GM12873 (cell line): ENCODE data around the gene ACAD10.
A peak's percentile ranks its signal among the peaks of the same experiment; 100 is the strongest.

Experiments
- TF ChIP-seq, protein P1 (sequence below): IDR thresholded peaks from 2 replicates; pipeline ENCODE4 v1.5.1; 2012; ENCODE audit warnings: low read depth, mild to moderate bottlenecking, moderate library complexity, low read length, control low read depth; ENCODE audit not compliant: insufficient read depth; ENCODE audit errors: missing control alignments

Gene ACAD10

DNA sequence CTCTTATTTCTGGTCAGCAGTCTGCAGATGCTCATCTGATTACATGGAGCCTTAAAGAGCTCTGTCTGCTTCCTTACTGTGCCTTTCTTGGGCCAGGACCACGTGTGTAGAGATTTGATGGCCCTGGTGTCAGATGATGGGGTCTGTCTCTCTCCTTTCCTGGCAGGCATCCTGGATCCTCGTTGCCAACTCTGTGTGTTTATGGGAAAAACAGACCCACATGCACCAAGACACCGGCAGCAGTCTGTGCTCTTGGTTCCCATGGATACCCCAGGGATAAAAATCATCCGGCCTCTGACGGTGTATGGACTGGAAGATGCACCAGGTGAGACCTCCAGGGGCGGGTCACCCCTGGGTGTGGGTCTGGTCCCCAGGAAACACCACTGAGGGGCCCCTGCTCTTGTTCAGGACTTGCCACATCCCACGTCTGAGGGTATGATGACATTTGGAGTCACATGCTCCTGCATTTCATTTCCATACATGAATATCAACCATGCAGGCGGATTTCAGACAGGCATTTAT is 62.4 kb downstream of the ACAD10 start:
- TF ChIP-seq, protein P1, sequence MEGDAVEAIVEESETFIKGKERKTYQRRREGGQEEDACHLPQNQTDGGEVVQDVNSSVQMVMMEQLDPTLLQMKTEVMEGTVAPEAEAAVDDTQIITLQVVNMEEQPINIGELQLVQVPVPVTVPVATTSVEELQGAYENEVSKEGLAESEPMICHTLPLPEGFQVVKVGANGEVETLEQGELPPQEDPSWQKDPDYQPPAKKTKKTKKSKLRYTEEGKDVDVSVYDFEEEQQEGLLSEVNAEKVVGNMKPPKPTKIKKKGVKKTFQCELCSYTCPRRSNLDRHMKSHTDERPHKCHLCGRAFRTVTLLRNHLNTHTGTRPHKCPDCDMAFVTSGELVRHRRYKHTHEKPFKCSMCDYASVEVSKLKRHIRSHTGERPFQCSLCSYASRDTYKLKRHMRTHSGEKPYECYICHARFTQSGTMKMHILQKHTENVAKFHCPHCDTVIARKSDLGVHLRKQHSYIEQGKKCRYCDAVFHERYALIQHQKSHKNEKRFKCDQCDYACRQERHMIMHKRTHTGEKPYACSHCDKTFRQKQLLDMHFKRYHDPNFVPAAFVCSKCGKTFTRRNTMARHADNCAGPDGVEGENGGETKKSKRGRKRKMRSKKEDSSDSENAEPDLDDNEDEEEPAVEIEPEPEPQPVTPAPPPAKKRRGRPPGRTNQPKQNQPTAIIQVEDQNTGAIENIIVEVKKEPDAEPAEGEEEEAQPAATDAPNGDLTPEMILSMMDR: no peak

DNA sequence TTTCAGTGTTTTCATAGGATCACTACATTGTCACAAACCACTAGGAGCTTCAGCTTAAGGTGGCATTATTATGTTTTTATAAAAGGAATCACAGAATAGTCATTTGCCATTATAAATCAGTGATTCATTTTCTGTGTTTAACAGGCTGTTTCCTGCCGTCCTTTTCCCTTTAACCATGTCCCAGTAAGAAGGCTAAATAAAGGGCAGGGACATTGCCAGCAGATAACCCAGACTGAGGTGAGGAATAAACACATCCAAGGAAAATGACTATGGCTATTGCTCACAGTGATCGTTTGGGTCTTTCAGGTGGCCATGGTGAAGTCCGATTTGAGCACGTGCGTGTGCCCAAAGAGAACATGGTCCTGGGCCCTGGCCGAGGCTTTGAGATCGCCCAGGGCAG is 63.0 kb downstream of the ACAD10 start:
- TF ChIP-seq, protein P1: no peak

DNA sequence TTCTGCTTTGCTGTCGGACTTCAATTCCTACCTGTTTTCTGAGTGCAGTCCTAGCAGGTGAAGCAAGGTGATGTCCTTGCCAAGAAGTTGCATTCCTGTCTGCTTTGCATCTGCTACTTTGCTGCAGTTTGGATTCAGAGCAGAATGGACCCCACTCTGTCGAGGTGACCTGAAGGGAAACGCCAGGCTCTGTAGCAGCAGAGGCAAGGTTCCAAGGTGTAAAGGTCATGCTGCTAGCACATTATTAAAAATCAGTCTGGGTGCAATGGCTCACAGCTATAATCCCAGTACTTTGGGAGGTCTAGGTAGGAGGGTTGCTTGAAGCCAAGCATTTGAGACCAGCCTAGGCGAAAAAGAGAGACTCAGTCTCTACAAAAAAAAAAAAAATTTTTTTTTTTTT is 63.5 kb downstream of the ACAD10 start:
- TF ChIP-seq, protein P1: no peak

DNA sequence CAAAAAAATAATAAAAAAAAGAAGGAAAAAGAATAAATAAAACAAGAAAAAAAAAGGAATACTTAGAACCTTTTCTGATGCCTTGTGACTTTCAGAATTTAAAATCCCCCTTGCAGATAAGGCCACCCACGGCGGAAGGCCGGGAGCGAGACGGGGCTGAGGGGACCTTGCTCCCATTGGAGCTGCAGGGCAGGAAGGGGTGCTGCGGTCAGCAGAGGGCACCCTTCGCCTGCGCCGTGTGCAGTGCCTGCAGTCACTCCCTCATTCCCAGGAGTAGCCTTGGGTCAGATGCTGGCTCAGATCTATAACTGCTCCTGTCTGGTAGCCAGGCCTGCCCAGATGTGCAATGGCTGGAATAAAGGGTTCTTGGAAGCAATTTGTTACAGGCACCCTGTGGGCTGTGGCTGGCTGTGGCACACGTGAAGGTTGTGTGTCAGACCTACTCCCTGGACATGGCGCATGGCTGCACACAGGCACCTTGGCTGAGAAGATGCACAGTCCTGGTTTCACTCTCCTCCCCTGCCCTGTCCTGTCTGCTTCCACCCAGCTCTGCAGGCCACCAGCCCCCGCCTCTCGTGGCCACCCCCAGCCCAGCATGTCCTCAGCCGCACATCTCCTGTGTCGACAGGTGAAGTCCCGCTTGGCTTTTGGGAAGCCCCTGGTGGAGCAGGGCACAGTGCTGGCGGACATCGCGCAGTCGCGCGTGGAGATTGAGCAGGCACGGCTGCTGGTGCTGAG is 67.5 kb downstream of the ACAD10 start:
- TF ChIP-seq, protein P1: peak; percentile 83

DNA sequence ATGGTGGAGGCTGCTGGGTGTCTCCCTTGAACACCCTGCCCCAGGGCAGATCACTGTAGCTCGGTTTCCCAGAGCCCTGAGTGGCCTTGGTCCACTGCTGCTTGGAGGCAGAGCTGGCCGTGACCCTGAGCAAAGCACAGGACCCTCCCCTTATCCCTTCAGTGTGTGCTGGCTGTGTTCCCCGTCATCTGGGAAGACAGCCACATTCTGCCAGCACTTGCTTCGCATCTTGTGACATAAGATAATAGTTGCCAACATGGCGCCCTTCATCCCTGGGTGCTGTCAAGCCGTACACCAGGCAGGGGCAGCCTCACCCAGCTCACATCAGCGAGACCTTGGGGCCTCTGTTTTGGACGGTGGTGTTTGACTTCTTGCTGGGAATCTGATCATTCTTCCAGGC is 68.8 kb downstream of the ACAD10 start:
- TF ChIP-seq, protein P1: no peak

DNA sequence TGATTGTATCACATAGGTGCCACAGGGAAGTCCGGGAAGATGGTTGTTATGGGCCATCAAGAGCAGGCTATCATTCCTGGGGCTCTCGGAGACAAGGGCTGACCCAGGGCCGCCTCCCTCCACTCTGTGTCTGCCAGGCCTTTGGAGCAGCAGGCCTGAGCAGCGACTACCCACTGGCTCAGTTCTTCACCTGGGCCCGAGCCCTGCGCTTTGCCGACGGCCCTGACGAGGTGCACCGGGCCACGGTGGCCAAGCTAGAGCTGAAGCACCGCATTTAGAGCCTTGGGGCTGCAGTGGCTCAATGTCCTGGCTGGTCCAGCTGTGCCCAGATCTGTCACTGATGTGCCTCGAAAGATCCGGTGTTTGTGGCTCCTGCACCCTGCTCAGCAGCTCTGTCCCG is 70.3 kb downstream of the ACAD10 start:
- TF ChIP-seq, protein P1: no peak

DNA sequence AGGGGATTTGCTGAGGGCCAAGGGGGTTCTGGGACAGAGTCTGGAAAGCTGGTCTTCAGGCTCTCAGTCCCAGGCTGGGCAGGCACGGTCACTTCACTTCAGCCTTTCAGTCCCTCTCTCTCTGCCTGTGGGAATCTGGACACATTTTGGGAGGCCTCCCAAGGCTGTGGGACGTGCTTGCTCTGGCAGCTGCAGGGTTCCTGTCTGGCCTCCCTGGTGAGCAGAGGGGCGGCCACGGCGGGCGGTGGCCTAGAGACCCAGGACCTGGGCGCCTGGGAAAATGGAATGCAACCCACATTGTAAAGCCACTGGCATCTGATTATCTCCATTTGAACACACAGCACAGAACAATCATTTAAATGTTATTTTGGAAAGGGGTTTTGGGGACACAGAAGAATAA is 70.8 kb downstream of the ACAD10 start:
- TF ChIP-seq, protein P1: no peak
